Astrocyte of the cerebellum (primary cell): ENCODE measurements around the gene MTMR6.

Source experiments
- DNase-seq: peaks from one replicate; pipeline ENCODE4 v3.0.0-alpha.2; 2011; ENCODE audit warnings: low read depth
- H3K4me3 ChIP-seq: 2 replicates; pipeline ENCODE4 v1.5.1; 2011; ENCODE audit warnings: mild to moderate bottlenecking, low read depth, low read length, moderate library complexity
- in situ Hi-C: cut with HindIII; loops from 2 replicates; pipeline ENCODE4 v1.10.0; 2017; ENCODE audit warnings: low sequenced_read_pairs
- TF ChIP-seq, protein P1 (sequence below): IDR thresholded peaks from 2 replicates; pipeline ENCODE4 v1.5.1; 2012; ENCODE audit warnings: low read length, low read depth, moderate library complexity, mild to moderate bottlenecking; ENCODE audit errors: missing control alignments

Gene MTMR6

DNA sequence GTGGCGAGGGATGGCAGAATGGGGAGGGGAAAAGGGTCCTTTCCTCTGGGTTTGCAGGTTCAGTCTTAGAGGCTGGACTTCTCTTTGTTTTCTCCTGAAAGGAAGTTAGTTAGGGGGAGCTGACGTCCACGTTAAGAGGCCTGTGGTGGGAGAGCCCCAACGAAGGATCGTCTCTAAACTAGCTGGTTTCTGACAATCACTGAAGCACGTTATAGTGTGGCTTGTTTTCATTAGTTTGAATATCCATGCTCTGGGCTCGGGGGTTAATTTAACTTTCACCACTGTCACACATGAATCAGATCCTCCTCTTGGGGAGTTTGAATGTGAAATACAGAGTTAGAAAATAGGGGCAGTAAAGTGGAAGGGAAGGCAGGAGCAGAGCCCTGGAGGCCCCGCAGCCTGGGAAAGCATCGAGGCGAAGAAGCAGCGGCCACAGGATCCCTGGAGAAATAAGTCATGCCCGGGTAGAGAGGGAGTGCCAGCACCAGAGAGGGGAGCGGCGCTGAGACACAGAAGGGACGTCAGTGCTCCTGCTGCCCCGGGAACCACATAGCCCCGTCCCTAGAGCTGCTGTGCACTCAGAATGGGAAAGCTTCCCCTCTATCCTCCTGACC is 84.1 kb downstream of the MTMR6 start:
- H3K4me3 ChIP-seq: no peak overlapping the region
- in situ Hi-C loops: no loop called here
- TF ChIP-seq, protein P1, sequence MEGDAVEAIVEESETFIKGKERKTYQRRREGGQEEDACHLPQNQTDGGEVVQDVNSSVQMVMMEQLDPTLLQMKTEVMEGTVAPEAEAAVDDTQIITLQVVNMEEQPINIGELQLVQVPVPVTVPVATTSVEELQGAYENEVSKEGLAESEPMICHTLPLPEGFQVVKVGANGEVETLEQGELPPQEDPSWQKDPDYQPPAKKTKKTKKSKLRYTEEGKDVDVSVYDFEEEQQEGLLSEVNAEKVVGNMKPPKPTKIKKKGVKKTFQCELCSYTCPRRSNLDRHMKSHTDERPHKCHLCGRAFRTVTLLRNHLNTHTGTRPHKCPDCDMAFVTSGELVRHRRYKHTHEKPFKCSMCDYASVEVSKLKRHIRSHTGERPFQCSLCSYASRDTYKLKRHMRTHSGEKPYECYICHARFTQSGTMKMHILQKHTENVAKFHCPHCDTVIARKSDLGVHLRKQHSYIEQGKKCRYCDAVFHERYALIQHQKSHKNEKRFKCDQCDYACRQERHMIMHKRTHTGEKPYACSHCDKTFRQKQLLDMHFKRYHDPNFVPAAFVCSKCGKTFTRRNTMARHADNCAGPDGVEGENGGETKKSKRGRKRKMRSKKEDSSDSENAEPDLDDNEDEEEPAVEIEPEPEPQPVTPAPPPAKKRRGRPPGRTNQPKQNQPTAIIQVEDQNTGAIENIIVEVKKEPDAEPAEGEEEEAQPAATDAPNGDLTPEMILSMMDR: no peak
- no peak for DNase-seq

DNA sequence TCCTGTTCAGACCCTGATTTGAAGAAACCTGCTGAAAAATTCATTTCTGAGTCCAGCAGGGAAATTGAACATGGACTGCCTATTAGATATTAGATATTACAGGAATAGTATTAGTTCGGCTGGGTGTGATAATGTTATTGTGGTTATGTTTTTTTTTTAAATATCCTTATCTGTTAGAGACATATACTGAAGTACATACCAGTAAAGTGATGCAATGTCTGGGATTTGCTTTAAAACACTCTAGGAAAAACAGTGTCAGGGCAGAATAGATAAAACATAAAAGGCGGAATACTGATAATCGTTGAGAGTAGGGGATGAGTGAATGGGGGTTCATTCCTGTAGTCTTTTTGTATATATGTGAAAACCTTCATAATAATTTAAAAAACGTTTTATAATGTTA is 86.5 kb downstream of the MTMR6 start:
- no peak for DNase-seq
- TF ChIP-seq, protein P1: no peak
- in situ Hi-C loops: no loop called here
- H3K4me3 ChIP-seq: no peak overlapping the region

DNA sequence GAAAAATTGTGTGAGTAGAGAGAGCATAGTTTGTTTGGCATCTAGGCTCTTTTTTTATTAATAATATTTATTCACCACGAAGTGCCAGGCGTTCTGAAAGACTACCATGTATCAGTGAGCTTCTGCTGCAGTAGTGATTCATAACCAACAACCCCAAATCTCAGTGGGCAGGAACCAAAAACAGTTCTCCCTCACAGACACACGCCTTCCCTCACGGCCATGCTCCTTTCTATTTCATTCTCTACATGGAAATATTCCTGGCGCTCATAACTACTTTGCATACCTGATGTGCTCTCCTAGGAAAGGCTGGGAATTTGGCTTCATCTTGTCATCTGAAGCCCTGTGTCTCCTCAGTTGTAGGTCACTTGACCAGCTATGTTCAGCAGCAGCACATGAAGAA is 88.6 kb downstream of the MTMR6 start:
- no peak for DNase-seq
- TF ChIP-seq, protein P1: no peak
- no peak overlapping the region for H3K4me3 ChIP-seq
- in situ Hi-C loops: no loop called here

DNA sequence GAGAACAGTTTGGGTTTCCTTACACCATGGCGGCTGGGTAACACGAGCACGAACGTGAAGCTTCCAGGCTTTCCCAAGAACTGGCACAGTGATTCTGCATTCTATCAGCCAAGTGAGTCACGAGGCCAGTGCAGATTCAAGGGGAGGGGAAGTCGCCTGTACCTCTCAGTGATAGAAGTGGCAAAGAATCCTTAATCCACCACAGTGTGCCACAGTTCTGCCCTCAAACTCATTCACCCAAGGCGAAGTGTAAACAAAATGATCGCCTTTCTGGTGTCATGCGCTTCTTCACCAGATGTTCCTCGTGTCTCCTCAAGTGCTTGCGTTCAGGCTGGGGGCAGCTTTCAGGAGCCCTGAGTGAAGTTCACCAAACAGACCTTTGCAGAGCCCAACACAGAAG is 90.3 kb downstream of the MTMR6 start:
- TF ChIP-seq, protein P1: no peak
- DNase-seq: no peak
- no peak overlapping the region for H3K4me3 ChIP-seq
- in situ Hi-C loops: no loop called here
